ENCODE results near the gene PSTPIP1. TPM values are rescaled to one million over a fixed set of nuclear protein-coding genes. Genes with fewer than 3 reads are reported as not detected.

PSTPIP1 gene
- total and polyA plus RNA-seq, 2 experiments from 2014 or later: 0.80 TPM; not detected in 1

- H2AFZ ChIP-seq: no peak overlapping the region
- H4K20me1 ChIP-seq (ENCODE audit: insufficient read depth): no peaks in the 10 kb centered on the region
- no peaks in the 10 kb centered on the region for H3K79me2 ChIP-seq (ENCODE audit: insufficient read depth)
- TF ChIP-seq EZH2phosphoT487 (IDR thresholded peaks at IDR 0.05; ENCODE audit: insufficient read depth, low read depth) (no peak), EZH2 (IDR thresholded peaks at IDR 0.05; ENCODE audit: insufficient read depth, poor library complexity, severe bottlenecking) (no peak)
- H3F3A ChIP-seq (ENCODE audit: insufficient read depth): peaks cover 4% of the 10 kb centered on the region; the same call in 1 of the 2 replicates
- H3K4me1 ChIP-seq (ENCODE audit: insufficient read depth): peaks cover 13% of the 10 kb centered on the region
- no peaks in the 10 kb centered on the region for H3K9me2 ChIP-seq (ENCODE audit: insufficient read depth)
- no peaks in the 10 kb centered on the region for H3K36me3 ChIP-seq (ENCODE audit: low read depth)
- H3K27me3 ChIP-seq (replicated peaks; ENCODE audit: insufficient read depth): no peaks in the 10 kb centered on the region
- no peaks in the 10 kb centered on the region for H3K9me3 ChIP-seq (ENCODE audit: low read depth)
- WGBS, 2 experiments (ENCODE audit: low coverage in 1 of 2, low lambda C conversion rate in 2 of 2, missing lambda C conversion rate in 2 of 2): 98 to 100% methylated on average over 6 of the region's 6 CpGs
- H3K4me2 ChIP-seq (ENCODE audit: unreplicated experiment): no peak overlapping the region
- H3K4me3 ChIP-seq: no peak overlapping the region
- no peak overlapping the region for H3K9ac ChIP-seq
- H3K27ac ChIP-seq: no peak overlapping the region
- in situ Hi-C loops (cut with MboI): no loop called here
- DNase-seq: no peak
These were observed 430 bp upstream of the PSTPIP1 start for GRCh38 chr15:76994496-76994895.

- WGBS, 2 experiments (ENCODE audit: low coverage in 1 of 2, low lambda C conversion rate in 2 of 2, missing lambda C conversion rate in 2 of 2): 40 to 41% methylated on average over 9 of the region's 9 CpGs
- H3K79me2 ChIP-seq (ENCODE audit: insufficient read depth): no peaks in the 10 kb centered on the region
- in situ Hi-C loops (cut with MboI): no loop called here
- H3K4me1 ChIP-seq (ENCODE audit: insufficient read depth): peaks cover 13% of the 10 kb centered on the region
- no peak for TF ChIP-seq EZH2phosphoT487 (IDR thresholded peaks at IDR 0.05; ENCODE audit: insufficient read depth, low read depth)
- TF ChIP-seq EZH2 (IDR thresholded peaks at IDR 0.05; ENCODE audit: insufficient read depth, poor library complexity, severe bottlenecking): no peak
- peak overlapping the region; percentile 1 for H3K4me2 ChIP-seq (ENCODE audit: unreplicated experiment)
- H3F3A ChIP-seq (ENCODE audit: insufficient read depth): peaks cover 4% of the 10 kb centered on the region; the same call in 1 of the 2 replicates
- peak overlapping the region; percentile 26; the same call in 1 of the 2 replicates for H3K27ac ChIP-seq
- no peaks in the 10 kb centered on the region for H3K27me3 ChIP-seq (replicated peaks; ENCODE audit: insufficient read depth)
- no peaks in the 10 kb centered on the region for H4K20me1 ChIP-seq (ENCODE audit: insufficient read depth)
- H3K9me3 ChIP-seq (ENCODE audit: low read depth): no peaks in the 10 kb centered on the region
- H3K36me3 ChIP-seq (ENCODE audit: low read depth): no peaks in the 10 kb centered on the region
- H3K9me2 ChIP-seq (ENCODE audit: insufficient read depth): no peaks in the 10 kb centered on the region
- no peak for DNase-seq
- peak overlapping the region; percentile 33 for H3K9ac ChIP-seq
- no peak overlapping the region for H3K4me3 ChIP-seq
- H2AFZ ChIP-seq: peak overlapping the region; percentile 80
These were observed 1.2 kb downstream of the PSTPIP1 start for GRCh38 chr15:76996076-76996525.

GRCh38 chr15:76996526-76997401 lies 1.8 kb downstream of the PSTPIP1 start:
- TF ChIP-seq EZH2 (IDR thresholded peaks at IDR 0.05; ENCODE audit: insufficient read depth, poor library complexity, severe bottlenecking) (no peak), EZH2phosphoT487 (IDR thresholded peaks at IDR 0.05; ENCODE audit: insufficient read depth, low read depth) (no peak)
- DNase-seq: peak; percentile 77
- in situ Hi-C loops (cut with MboI): no loop called here
- no peaks in the 10 kb centered on the region for H4K20me1 ChIP-seq (ENCODE audit: insufficient read depth)
- H3K36me3 ChIP-seq (ENCODE audit: low read depth): no peaks in the 10 kb centered on the region
- peaks cover 13% of the 10 kb centered on the region for H3K4me1 ChIP-seq (ENCODE audit: insufficient read depth)
- no peaks in the 10 kb centered on the region for H3K79me2 ChIP-seq (ENCODE audit: insufficient read depth)
- WGBS, 2 experiments (ENCODE audit: low coverage in 1 of 2, low lambda C conversion rate in 2 of 2, missing lambda C conversion rate in 2 of 2): 64 to 66% methylated on average over 14 of the region's 14 CpGs
- no peaks in the 10 kb centered on the region for H3K9me3 ChIP-seq (ENCODE audit: low read depth)
- peak overlapping the region; percentile 80 for H2AFZ ChIP-seq
- H3K4me2 ChIP-seq (ENCODE audit: unreplicated experiment): peak overlapping the region; percentile 1
- peak overlapping the region; percentile 33 for H3K9ac ChIP-seq
- H3K9me2 ChIP-seq (ENCODE audit: insufficient read depth): no peaks in the 10 kb centered on the region
- H3K27ac ChIP-seq: peak overlapping the region; percentile 26; the same call in 1 of the 2 replicates
- no peaks in the 10 kb centered on the region for H3K27me3 ChIP-seq (replicated peaks; ENCODE audit: insufficient read depth)
- H3F3A ChIP-seq (ENCODE audit: insufficient read depth): peaks cover 4% of the 10 kb centered on the region; the same call in 1 of the 2 replicates
- no peak overlapping the region for H3K4me3 ChIP-seq

- H4K20me1 ChIP-seq (ENCODE audit: insufficient read depth): no peaks in the 10 kb centered on the region
- 85 to 87% methylated on average over 8 of the region's 8 CpGs for WGBS, 2 experiments (ENCODE audit: low coverage in 1 of 2, low lambda C conversion rate in 2 of 2, missing lambda C conversion rate in 2 of 2)
- H2AFZ ChIP-seq: no peak overlapping the region
- H3K27me3 ChIP-seq (replicated peaks; ENCODE audit: insufficient read depth): no peaks in the 10 kb centered on the region
- H3K79me2 ChIP-seq (ENCODE audit: insufficient read depth): no peaks in the 10 kb centered on the region
- no peak for TF ChIP-seq EZH2 (IDR thresholded peaks at IDR 0.05; ENCODE audit: insufficient read depth, poor library complexity, severe bottlenecking)
- TF ChIP-seq EZH2phosphoT487 (IDR thresholded peaks at IDR 0.05; ENCODE audit: insufficient read depth, low read depth): no peak
- H3K4me3 ChIP-seq: no peak overlapping the region
- H3K9me3 ChIP-seq (ENCODE audit: low read depth): no peaks in the 10 kb centered on the region
- H3K36me3 ChIP-seq (ENCODE audit: low read depth): no peaks in the 10 kb centered on the region
- H3K9ac ChIP-seq: no peak overlapping the region
- in situ Hi-C loops (cut with MboI): no loop called here
- H3F3A ChIP-seq (ENCODE audit: insufficient read depth): peaks cover 4% of the 10 kb centered on the region; the same call in 1 of the 2 replicates
- H3K4me1 ChIP-seq (ENCODE audit: insufficient read depth): peaks cover 13% of the 10 kb centered on the region
- no peak overlapping the region for H3K4me2 ChIP-seq (ENCODE audit: unreplicated experiment)
- DNase-seq: no peak
- H3K9me2 ChIP-seq (ENCODE audit: insufficient read depth): no peaks in the 10 kb centered on the region
- H3K27ac ChIP-seq: no peak overlapping the region
These were observed 3.8 kb downstream of the PSTPIP1 start for GRCh38 chr15:76998663-76999285.

Measured in GM23248 (cell line).